ENCODE measurements around the gene ST3GAL3.

GRCh38 chr1:43814401-43814800, 107.1 kb downstream of the ST3GAL3 start:
- TF ChIP-seq L3MBTL2 (conservative IDR thresholded peaks at IDR 0.05), result no peak
- TF ChIP-seq SP1 (IDR thresholded peaks at IDR 0.05), result no peak
- no peak for TF ChIP-seq FOXM1 (IDR thresholded peaks at IDR 0.05; ENCODE audit: borderline replicate concordance)
- TF ChIP-seq SUZ12 (IDR thresholded peaks at IDR 0.05), result no peak
- no peak for TF ChIP-seq HDGF (IDR thresholded peaks at IDR 0.05; ENCODE audit: borderline replicate concordance)
- TF ChIP-seq BHLHE40 (IDR thresholded peaks at IDR 0.05; ENCODE audit: borderline replicate concordance), result no peak
- TF ChIP-seq LEF1 (IDR thresholded peaks at IDR 0.05; ENCODE audit: borderline replicate concordance), result no peak
- no peak for TF ChIP-seq CTBP1 (IDR thresholded peaks at IDR 0.05; ENCODE audit: borderline replicate concordance)
- TF ChIP-seq TARDBP (IDR thresholded peaks at IDR 0.05), result no peak
- TF ChIP-seq ARNT (IDR thresholded peaks at IDR 0.05), result no peak
